Kidney (tissue), 14 donors: ENCODE results near the gene CHSY1. TPM values are rescaled to one million over a fixed set of nuclear protein-coding genes. Genes with fewer than 3 reads are reported as not detected.

ENCODE experiments used
- DNase-seq, 5 donors: peaks; one replicate each; pipeline ENCODE4 v3.0.0-alpha.2; 2013 to 2020
- FAIRE-seq: peaks from 2 replicates; lab custom pipeline; 2012; peaks lifted over from hg19 to GRCh38; lab: Jason Lieb, UNC
- H3K27ac ChIP-seq, 2 donors: one replicate each; pipeline ENCODE4 v1.7.0; 2013; ENCODE audit warnings: low read depth in 2 of 2, low read length in 2 of 2, inconsistent platforms in 1 of 2
- H3K27me3 ChIP-seq: one replicate; pipeline ENCODE4 v1.7.1; 2013; ENCODE audit warnings: low read length, inconsistent platforms; ENCODE audit not compliant: control insufficient read depth, insufficient read depth
- H3K36me3 ChIP-seq, 3 donors: one replicate each; pipeline versions ENCODE4 v1.7.0 to v1.7.1; 2013; ENCODE audit warnings: low read length in 3 of 3, control low read depth in 1 of 3, inconsistent platforms in 1 of 3; ENCODE audit not compliant: insufficient read depth in 3 of 3, control insufficient read depth in 2 of 3
- H3K4me1 ChIP-seq, 3 donors: one replicate each; pipeline versions ENCODE4 v1.7.0 to v1.7.1; 2013; ENCODE audit warnings: low read length in 3 of 3, inconsistent platforms in 1 of 3, low read depth in 1 of 3; ENCODE audit not compliant: control insufficient read depth in 2 of 3, insufficient read depth in 2 of 3
- H3K4me3 ChIP-seq, 3 donors: one replicate each; pipeline versions ENCODE4 v1.7.0 to v1.8.1; 2013; ENCODE audit warnings: low read length in 3 of 3, control low read depth in 1 of 3, inconsistent platforms in 1 of 3
- H3K9ac ChIP-seq, 3 donors: one replicate each; pipeline versions ENCODE4 v1.7.0 to v1.7.1; 2013; ENCODE audit warnings: low read length in 3 of 3, control low read depth in 1 of 3, inconsistent platforms in 1 of 3
- H3K9me3 ChIP-seq, 3 donors: one replicate each; pipeline versions ENCODE4 v1.7.0 to v1.7.1; 2013; ENCODE audit warnings: low read length in 3 of 3, control low read depth in 1 of 3, inconsistent platforms in 1 of 3; ENCODE audit not compliant: control insufficient read depth in 2 of 3, insufficient read depth in 1 of 3
- intact Hi-C: fragments of 100-400 bp; cut with DNase I; formaldehyde crosslinking; loops from one replicate; pipeline ENCODE4 v1.11.1; 2022
- polyA plus RNA-seq: library from polyadenylated mRNA; stranded (reverse); fragments of 350-450 nt; fragmentation: Illumina TruSeq; extraction: RNeasy Lipid Tissue Mini Kit (QIAGEN cat#74804); gene quantifications from one replicate; pipeline ENCODE4 v1.2.3, GENCODE V29; 2014; ENCODE audit warnings: low read depth, low replicate concordance; ENCODE audit not compliant: insufficient read depth
- total RNA-seq: library from RNA; stranded (reverse); fragmentation: NEBNext Ultra II Directional; extraction: Animal tissue kit (Norgen Biotek cat#: 25700); gene quantifications from one replicate; pipeline ENCODE4 v1.2.1, GENCODE V29; 2021
- TF ChIP-seq, protein P1 (sequence below): IDR thresholded peaks from 3 replicates; pipeline ENCODE4 v1.5.1; 2012; ENCODE audit warnings: mild to moderate bottlenecking, moderate library complexity, borderline replicate concordance; ENCODE audit not compliant: insufficient read depth; ENCODE audit errors: extremely low read depth
- donor health status: control.
- donor health status: control.
- donor health status: control.
- donor health status: control.
- donor health status: control.
- donor health status: DM: yes; HTN: yes; CAD: no.
- donor health status: Normal renal cell carcinoma (clear cell type).

Gene CHSY1
- total and polyA plus RNA-seq, 2 donors from 2014 or later = 7.2 to 41.6 TPM

DNA sequence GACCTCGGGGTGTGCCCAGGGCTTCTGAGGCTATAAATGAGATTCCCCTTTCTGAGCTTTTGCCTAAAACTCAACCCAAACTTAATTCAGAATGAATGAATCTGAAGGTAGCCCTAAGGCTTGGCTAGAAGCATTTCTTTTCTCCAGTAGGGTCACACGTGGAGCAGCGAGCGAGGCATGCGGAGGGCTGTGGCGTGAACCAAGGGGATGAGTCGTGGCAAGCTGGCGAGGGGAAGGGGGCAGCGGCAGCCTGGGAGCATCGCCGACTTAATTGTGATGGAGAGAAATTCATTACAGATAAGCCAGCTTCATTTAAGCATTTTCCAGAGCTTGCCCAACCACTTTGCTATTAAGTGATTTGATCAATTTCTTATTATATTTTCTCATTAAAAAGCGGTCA lies 79.9 kb downstream of the CHSY1 start:
- H3K36me3 ChIP-seq = no peaks in the 10 kb centered on the region
- intact Hi-C loops = no loop called here

DNA sequence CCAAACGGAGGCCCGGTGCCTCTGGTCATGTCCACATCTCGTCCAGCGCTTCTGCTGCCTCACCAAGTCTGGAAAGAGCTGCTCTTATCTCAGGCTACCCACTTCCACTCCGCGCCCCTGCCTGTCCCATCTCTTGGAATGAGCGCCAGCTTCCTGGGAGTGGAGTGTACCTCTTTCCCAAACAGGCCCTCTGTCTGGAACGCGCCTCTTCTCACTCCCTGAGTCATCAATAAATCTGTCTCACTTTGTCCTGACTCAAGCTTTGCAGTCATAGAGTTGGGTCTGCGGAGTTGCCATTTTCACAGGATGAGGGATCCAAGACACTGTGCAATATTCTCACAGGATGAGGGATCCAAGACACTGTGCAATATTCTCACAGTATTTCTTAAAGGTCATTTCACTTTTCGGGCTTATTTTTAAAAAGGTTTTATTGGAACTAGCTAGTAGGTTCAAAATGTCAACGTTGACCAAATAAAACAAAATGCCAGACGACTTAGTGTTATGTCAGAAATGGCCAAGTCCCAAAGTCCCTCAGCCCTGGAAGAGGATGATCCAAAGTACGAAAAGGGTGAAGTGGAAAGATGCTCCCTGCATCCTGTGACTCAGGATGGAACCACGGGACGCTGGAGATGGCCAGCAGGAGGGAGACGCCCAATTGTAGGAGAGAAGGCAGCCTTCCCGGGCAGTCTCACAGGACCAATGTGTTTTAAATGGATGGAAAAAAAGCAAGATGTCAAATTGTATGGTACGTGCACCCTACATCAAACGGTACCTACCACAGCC lies 81.1 kb downstream of the CHSY1 start:
- intact Hi-C loops = no loop called here
- no peaks in the 10 kb centered on the region for H3K27me3 ChIP-seq
- peaks cover 0 to 6% (median 0%) of the 10 kb centered on the region in 3 donors for H3K9me3 ChIP-seq
- H3K9ac ChIP-seq = no peak overlapping the region
- TF ChIP-seq, protein P1, sequence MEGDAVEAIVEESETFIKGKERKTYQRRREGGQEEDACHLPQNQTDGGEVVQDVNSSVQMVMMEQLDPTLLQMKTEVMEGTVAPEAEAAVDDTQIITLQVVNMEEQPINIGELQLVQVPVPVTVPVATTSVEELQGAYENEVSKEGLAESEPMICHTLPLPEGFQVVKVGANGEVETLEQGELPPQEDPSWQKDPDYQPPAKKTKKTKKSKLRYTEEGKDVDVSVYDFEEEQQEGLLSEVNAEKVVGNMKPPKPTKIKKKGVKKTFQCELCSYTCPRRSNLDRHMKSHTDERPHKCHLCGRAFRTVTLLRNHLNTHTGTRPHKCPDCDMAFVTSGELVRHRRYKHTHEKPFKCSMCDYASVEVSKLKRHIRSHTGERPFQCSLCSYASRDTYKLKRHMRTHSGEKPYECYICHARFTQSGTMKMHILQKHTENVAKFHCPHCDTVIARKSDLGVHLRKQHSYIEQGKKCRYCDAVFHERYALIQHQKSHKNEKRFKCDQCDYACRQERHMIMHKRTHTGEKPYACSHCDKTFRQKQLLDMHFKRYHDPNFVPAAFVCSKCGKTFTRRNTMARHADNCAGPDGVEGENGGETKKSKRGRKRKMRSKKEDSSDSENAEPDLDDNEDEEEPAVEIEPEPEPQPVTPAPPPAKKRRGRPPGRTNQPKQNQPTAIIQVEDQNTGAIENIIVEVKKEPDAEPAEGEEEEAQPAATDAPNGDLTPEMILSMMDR = no peak
- H3K4me1 ChIP-seq = peaks cover 0 to 18% (median 3%) of the 10 kb centered on the region in 3 donors
- no peak overlapping the region for H3K27ac ChIP-seq
- H3K4me3 ChIP-seq = no peak overlapping the region
- DNase-seq (no peak), FAIRE-seq (no peak)
- no peaks in the 10 kb centered on the region for H3K36me3 ChIP-seq

More for the DNA sequence above, 79.9 kb downstream of the CHSY1 start:
- FAIRE-seq (no peak), DNase-seq (peak in 1 of 5 donors; percentile 36)
- TF ChIP-seq, protein P1 = no peak
- Histone ChIP-seq H3K27ac (no peak overlapping the region), H3K9ac (no peak overlapping the region), H3K4me1 (peaks cover 0 to 18% (median 3%) of the 10 kb centered on the region in 3 donors), H3K9me3 (no peaks in the 10 kb centered on the region), H3K4me3 (no peak overlapping the region), H3K27me3 (no peaks in the 10 kb centered on the region)

DNA sequence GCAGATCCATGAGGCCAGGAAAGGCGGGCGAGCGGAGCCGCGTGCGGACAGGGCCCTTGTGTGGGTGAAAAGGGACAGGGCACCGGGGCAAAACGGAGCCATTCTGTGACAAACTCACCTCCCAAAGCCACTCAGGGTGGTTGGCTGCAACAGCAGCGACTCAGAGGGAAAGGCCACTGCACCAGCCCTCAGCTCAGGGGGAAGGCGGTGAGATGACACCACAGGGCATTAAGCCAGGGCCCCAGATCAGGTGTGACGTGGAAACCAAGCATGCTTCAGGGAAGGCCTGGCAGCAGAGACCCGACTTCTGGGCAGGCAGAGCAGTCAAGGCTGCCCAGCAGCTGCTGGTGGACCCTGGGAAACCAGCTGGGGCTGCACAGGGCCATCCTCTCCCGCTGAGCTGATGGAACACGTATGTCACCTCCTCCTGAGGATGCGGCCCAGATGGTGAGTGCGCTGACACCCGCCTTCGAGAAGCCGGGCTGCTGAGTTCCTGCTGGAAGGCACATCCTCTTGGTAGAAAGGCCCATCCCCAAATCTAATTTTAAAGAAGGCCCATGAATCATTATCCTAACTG lies 82.3 kb downstream of the CHSY1 start:
- H3K36me3 ChIP-seq = no peaks in the 10 kb centered on the region
- H3K27me3 ChIP-seq = no peaks in the 10 kb centered on the region
- FAIRE-seq = no peak
- peaks cover 0 to 18% (median 3%) of the 10 kb centered on the region in 3 donors for H3K4me1 ChIP-seq
- peak overlapping the region; percentile 83 to 94 for H3K27ac ChIP-seq
- TF ChIP-seq, protein P1 = no peak
- no peak overlapping the region for H3K4me3 ChIP-seq
- no peak overlapping the region for H3K9ac ChIP-seq
- DNase-seq = peak in 1 of 5 donors; percentile 50
- intact Hi-C loops = no loop called here
- H3K9me3 ChIP-seq = peaks cover 0 to 8% (median 0%) of the 10 kb centered on the region in 3 donors
